ENCODE results near the gene PDGFA.

The PDGFA gene

GRCh38 chr7:534075-534474, 14.4 kb upstream of the PDGFA start:
- DNase-seq: no peak

GRCh38 chr7:533266-533665, 13.6 kb upstream of the PDGFA start:
- no peak for DNase-seq

- no peak for DNase-seq
Measured at GRCh38 chr7:532379-533143, 12.9 kb upstream of the PDGFA start.

- DNase-seq: no peak
Measured at GRCh38 chr7:531777-532176, 12.1 kb upstream of the PDGFA start.

GRCh38 chr7:528451-528850, 8.8 kb upstream of the PDGFA start:
- DNase-seq: no peak

GRCh38 chr7:527723-528122, 8.1 kb upstream of the PDGFA start:
- no peak for DNase-seq

- no peak for DNase-seq
Measured at GRCh38 chr7:526460-527034, 6.9 kb upstream of the PDGFA start.

GRCh38 chr7:525740-526139, 6.1 kb upstream of the PDGFA start:
- no peak for DNase-seq

- DNase-seq: no peak
Measured at GRCh38 chr7:524800-525199, 5.2 kb upstream of the PDGFA start.

- peak; percentile 18 for DNase-seq
Measured at GRCh38 chr7:523347-524336, 4.0 kb upstream of the PDGFA start.

- no peak for DNase-seq
Measured at GRCh38 chr7:522951-523314, 3.3 kb upstream of the PDGFA start.

GRCh38 chr7:522071-522950, 2.7 kb upstream of the PDGFA start:
- DNase-seq: peak; percentile 53

GRCh38 chr7:521221-522070, 1.8 kb upstream of the PDGFA start:
- DNase-seq: peak; percentile 55

GRCh38 chr7:520503-521161, 986 bp upstream of the PDGFA start:
- DNase-seq: peak; percentile 36

- peak; percentile 84 for DNase-seq
Measured at GRCh38 chr7:518630-519483, 789 bp downstream of the PDGFA start.

GRCh38 chr7:517774-518629, 1.6 kb downstream of the PDGFA start:
- DNase-seq: peak; percentile 56

- DNase-seq: peak; percentile 67
Measured at GRCh38 chr7:516606-517456, 2.8 kb downstream of the PDGFA start.

GRCh38 chr7:516216-516605, 3.4 kb downstream of the PDGFA start:
- DNase-seq: no peak
